ENCODE measurements around the gene RMI1.

GRCh38 chr9:83930881-83931280 is 49.7 kb upstream of the RMI1 start:
- no peak for TF ChIP-seq POLR2A (IDR thresholded peaks at IDR 0.05)
- TF ChIP-seq, protein P1, sequence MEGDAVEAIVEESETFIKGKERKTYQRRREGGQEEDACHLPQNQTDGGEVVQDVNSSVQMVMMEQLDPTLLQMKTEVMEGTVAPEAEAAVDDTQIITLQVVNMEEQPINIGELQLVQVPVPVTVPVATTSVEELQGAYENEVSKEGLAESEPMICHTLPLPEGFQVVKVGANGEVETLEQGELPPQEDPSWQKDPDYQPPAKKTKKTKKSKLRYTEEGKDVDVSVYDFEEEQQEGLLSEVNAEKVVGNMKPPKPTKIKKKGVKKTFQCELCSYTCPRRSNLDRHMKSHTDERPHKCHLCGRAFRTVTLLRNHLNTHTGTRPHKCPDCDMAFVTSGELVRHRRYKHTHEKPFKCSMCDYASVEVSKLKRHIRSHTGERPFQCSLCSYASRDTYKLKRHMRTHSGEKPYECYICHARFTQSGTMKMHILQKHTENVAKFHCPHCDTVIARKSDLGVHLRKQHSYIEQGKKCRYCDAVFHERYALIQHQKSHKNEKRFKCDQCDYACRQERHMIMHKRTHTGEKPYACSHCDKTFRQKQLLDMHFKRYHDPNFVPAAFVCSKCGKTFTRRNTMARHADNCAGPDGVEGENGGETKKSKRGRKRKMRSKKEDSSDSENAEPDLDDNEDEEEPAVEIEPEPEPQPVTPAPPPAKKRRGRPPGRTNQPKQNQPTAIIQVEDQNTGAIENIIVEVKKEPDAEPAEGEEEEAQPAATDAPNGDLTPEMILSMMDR (IDR thresholded peaks at IDR 0.05 in 4 of 5, conservative IDR thresholded peaks at IDR 0.05 in 1 of 5), result no peak

Data from gastrocnemius medialis (tissue), 4 donors.